ENCODE data around the gene ATP6V1A.

ATP6V1A gene

GRCh38 chr3:113783463-113783862 is 36.6 kb downstream of the ATP6V1A start:
- TF ChIP-seq CTCF (conservative IDR thresholded peaks at IDR 0.05; ENCODE audit: low read depth, low read length) = no peak
- H4K20me1 ChIP-seq (ENCODE audit: insufficient read depth) = no peaks in the 10 kb centered on the region
- no peaks in the 10 kb centered on the region for H3K36me3 ChIP-seq (ENCODE audit: insufficient read depth)
- no peaks in the 10 kb centered on the region for H3K27me3 ChIP-seq (ENCODE audit: insufficient read depth, low read depth)
- peak overlapping the region; percentile 38; the same call in 1 of the 2 replicates for H3K9ac ChIP-seq
- peak overlapping the region; percentile 79 for H3K27ac ChIP-seq
- 0 out of 2 replicates have a peak overlapping the region, but pooled peaks have one; percentile 1 for H2AFZ ChIP-seq (ENCODE audit: low read depth)
- peaks cover 21% of the 10 kb centered on the region for H3K4me1 ChIP-seq (ENCODE audit: low read depth, poor library complexity, severe bottlenecking)
- no peak overlapping the region for H3K4me3 ChIP-seq (IDR thresholded peaks at IDR 0.05; ENCODE audit: insufficient read depth, low read depth, low read length)
- H3K79me2 ChIP-seq (ENCODE audit: insufficient read depth, low read depth) = no peaks in the 10 kb centered on the region
- H3K4me2 ChIP-seq = peak overlapping the region; percentile 45

- 0 out of 2 replicates have a peak overlapping the region, but pooled peaks have one; percentile 1 for H2AFZ ChIP-seq (ENCODE audit: low read depth)
- H3K4me3 ChIP-seq (IDR thresholded peaks at IDR 0.05; ENCODE audit: insufficient read depth, low read depth, low read length) = no peak overlapping the region
- H3K79me2 ChIP-seq (ENCODE audit: insufficient read depth, low read depth) = no peaks in the 10 kb centered on the region
- H4K20me1 ChIP-seq (ENCODE audit: insufficient read depth) = no peaks in the 10 kb centered on the region
- no peaks in the 10 kb centered on the region; the same call in 1 of the 2 replicates for H3K36me3 ChIP-seq (ENCODE audit: insufficient read depth)
- peak overlapping the region; percentile 79 for H3K27ac ChIP-seq
- TF ChIP-seq CTCF (conservative IDR thresholded peaks at IDR 0.05; ENCODE audit: low read depth, low read length) = no peak
- peak overlapping the region; percentile 45 for H3K4me2 ChIP-seq
- H3K27me3 ChIP-seq (ENCODE audit: insufficient read depth, low read depth) = no peaks in the 10 kb centered on the region
- H3K9ac ChIP-seq = peak overlapping the region; percentile 38; the same call in 1 of the 2 replicates
- H3K4me1 ChIP-seq (ENCODE audit: low read depth, poor library complexity, severe bottlenecking) = peaks cover 21% of the 10 kb centered on the region
Measured at GRCh38 chr3:113783980-113784379, 37.1 kb downstream of the ATP6V1A start.

- Histone ChIP-seq H4K20me1 (ENCODE audit: insufficient read depth) (no peaks in the 10 kb centered on the region), H3K4me2 (no peak overlapping the region), H3K36me3 (ENCODE audit: insufficient read depth) (no peaks in the 10 kb centered on the region; the same call in 1 of the 2 replicates), H3K27me3 (ENCODE audit: insufficient read depth, low read depth) (no peaks in the 10 kb centered on the region), H3K4me3 (IDR thresholded peaks at IDR 0.05; ENCODE audit: insufficient read depth, low read depth, low read length) (no peak overlapping the region), H3K79me2 (ENCODE audit: insufficient read depth, low read depth) (no peaks in the 10 kb centered on the region), H2AFZ (ENCODE audit: low read depth) (no peak overlapping the region), H3K9ac (no peak overlapping the region), H3K4me1 (ENCODE audit: low read depth, poor library complexity, severe bottlenecking) (no peaks in the 10 kb centered on the region), H3K27ac (no peak overlapping the region)
- TF ChIP-seq CTCF (conservative IDR thresholded peaks at IDR 0.05; ENCODE audit: low read depth, low read length) = no peak
Measured at GRCh38 chr3:113791381-113791780, 44.5 kb downstream of the ATP6V1A start.

- Histone ChIP-seq H3K4me3 (IDR thresholded peaks at IDR 0.05; ENCODE audit: insufficient read depth, low read depth, low read length) (no peak overlapping the region), H3K27me3 (ENCODE audit: insufficient read depth, low read depth) (no peaks in the 10 kb centered on the region), H3K27ac (no peak overlapping the region), H3K79me2 (ENCODE audit: insufficient read depth, low read depth) (no peaks in the 10 kb centered on the region), H3K4me1 (ENCODE audit: low read depth, poor library complexity, severe bottlenecking) (no peaks in the 10 kb centered on the region), H3K36me3 (ENCODE audit: insufficient read depth) (no peaks in the 10 kb centered on the region), H3K9ac (no peak overlapping the region), H2AFZ (ENCODE audit: low read depth) (no peak overlapping the region), H4K20me1 (ENCODE audit: insufficient read depth) (no peaks in the 10 kb centered on the region), H3K4me2 (no peak overlapping the region)
- no peak for TF ChIP-seq CTCF (conservative IDR thresholded peaks at IDR 0.05; ENCODE audit: low read depth, low read length)
Measured at GRCh38 chr3:113794526-113794925, 47.7 kb downstream of the ATP6V1A start.

Data from KMS-11 (cell line).